Progenitor cell of endocrine pancreas (in vitro differentiated cells): ENCODE results near the gene FBXO45. TPM values are rescaled to one million over a fixed set of nuclear protein-coding genes. Genes with fewer than 3 reads are reported as not detected.

Experiments
- DNase-seq: peaks from one replicate; pipeline ENCODE4 v3.0.0; 2021; ENCODE audit warnings: low spot score; ENCODE audit not compliant: unreplicated experiment
- H3K27ac Mint-ChIP-seq: 2 replicates; pipeline ENCODE4 v1.8.0; 2021; ENCODE audit warnings: mild to moderate bottlenecking, moderate library complexity, mixed read lengths
- H3K27me3 Mint-ChIP-seq: 2 replicates; pipeline ENCODE4 v1.8.0; 2021; ENCODE audit warnings: mixed read lengths
- H3K36me3 Mint-ChIP-seq: 2 replicates; pipeline ENCODE4 v1.8.0; 2022; ENCODE audit warnings: mixed read lengths; ENCODE audit not compliant: insufficient read depth
- H3K4me1 Mint-ChIP-seq: 2 replicates; pipeline ENCODE4 v1.8.0; 2021; ENCODE audit warnings: low read depth, mixed read lengths
- H3K4me3 Mint-ChIP-seq: 2 replicates; pipeline ENCODE4 v1.8.0; 2021; ENCODE audit warnings: low read depth, mild to moderate bottlenecking, moderate library complexity, mixed read lengths
- H3K9me3 Mint-ChIP-seq: 2 replicates; pipeline ENCODE4 v1.8.0; 2021; ENCODE audit warnings: low read depth, mixed read lengths
- CTCF ChIP-seq: fragments of 200-600 bp; sonication (generic); IDR thresholded peaks from one replicate; pipeline ENCODE4 v1.5.0; 2021; ENCODE audit warnings: antibody characterized with exemption, mild to moderate bottlenecking; ENCODE audit not compliant: unreplicated experiment
- total RNA-seq: library from RNA; stranded (reverse); gene quantifications from 2 replicates; pipeline ENCODE4 v1.2.1, GENCODE V29; 2021

The FBXO45 gene
- total RNA-seq, 1 donor from 2014 or later: 13.1 TPM

GRCh38 chr3:196524527-196524926 is 43.9 kb upstream of the FBXO45 start:
- no peak for DNase-seq
- Mint-ChIP-seq H3K27me3 (peaks cover 7% of the 10 kb centered on the region), H3K4me1 (no peaks in the 10 kb centered on the region), H3K27ac (no peak overlapping the region), H3K4me3 (no peak overlapping the region), H3K36me3 (peaks cover 3% of the 10 kb centered on the region), H3K9me3 (peaks cover 28% of the 10 kb centered on the region)
- no peak for TF ChIP-seq CTCF

GRCh38 chr3:196525141-196525540 is 43.3 kb upstream of the FBXO45 start:
- peaks cover 7% of the 10 kb centered on the region for H3K27me3 Mint-ChIP-seq
- no peak overlapping the region for H3K4me3 Mint-ChIP-seq
- H3K9me3 Mint-ChIP-seq: peaks cover 22% of the 10 kb centered on the region
- H3K27ac Mint-ChIP-seq: no peak overlapping the region
- DNase-seq: no peak
- no peak for TF ChIP-seq CTCF
- H3K36me3 Mint-ChIP-seq: peaks cover 3% of the 10 kb centered on the region
- no peaks in the 10 kb centered on the region for H3K4me1 Mint-ChIP-seq

DNA sequence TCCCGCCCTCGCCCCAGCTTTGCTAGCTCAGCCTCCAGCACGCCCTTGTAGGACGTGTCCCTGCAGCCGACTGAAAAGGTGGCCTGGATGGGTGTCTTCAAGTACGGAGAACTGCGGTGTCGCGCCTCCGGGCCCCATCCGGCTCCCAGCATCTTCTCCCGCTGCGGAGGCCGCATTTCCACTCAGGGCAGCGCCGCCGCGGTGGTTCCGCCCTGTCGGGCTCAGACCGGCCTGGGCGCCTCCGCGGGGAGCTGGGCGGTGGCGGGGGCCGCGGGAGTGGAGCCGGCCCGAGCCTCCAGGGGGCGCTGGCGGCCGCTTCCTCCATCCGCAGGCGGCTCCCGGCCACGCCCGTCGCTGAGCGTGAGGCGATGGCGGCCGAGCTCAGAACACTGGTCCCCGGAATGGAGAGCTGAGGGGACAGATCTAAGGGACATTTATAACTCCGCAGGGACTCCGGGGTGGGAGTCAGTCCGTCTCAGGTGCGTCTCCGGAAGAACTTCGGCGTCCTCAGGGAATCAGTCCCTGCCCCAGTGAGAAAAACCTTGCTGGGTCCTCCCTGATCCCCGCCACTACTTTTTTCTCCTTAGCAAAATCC is 39.7 kb upstream of the FBXO45 start:
- Mint-ChIP-seq H3K36me3 (peaks cover 3% of the 10 kb centered on the region), H3K27me3 (peaks cover 13% of the 10 kb centered on the region), H3K4me1 (no peaks in the 10 kb centered on the region), H3K4me3 (peak overlapping the region; percentile 58), H3K9me3 (peaks cover 18% of the 10 kb centered on the region), H3K27ac (no peak overlapping the region)
- DNase-seq: peak; percentile 68
- TF ChIP-seq CTCF: peak; percentile 81

DNA sequence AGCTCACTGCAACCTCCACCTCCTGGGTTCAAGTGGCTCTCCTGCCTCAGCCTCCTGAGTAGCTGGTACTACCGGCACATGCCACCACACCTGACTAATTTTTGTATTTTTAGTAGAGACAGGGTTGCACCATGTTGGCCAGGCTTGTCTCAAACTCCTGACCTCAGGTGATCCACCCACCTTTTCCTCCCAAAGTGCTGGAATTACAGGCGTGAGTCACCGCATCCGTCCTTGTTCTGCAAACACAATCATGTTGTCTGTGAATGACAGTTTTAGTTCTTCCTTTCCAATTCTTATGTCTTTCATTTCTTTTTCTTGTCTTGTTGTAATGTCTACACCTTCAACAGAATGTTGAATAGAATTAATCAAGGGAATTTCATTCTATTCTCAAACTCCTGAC is 37.0 kb upstream of the FBXO45 start:
- Mint-ChIP-seq H3K4me1 (no peaks in the 10 kb centered on the region), H3K4me3 (no peak overlapping the region), H3K27ac (no peak overlapping the region), H3K36me3 (peaks cover 3% of the 10 kb centered on the region), H3K9me3 (peaks cover 14% of the 10 kb centered on the region), H3K27me3 (peaks cover 11% of the 10 kb centered on the region)
- TF ChIP-seq CTCF: no peak
- no peak for DNase-seq

GRCh38 chr3:196533260-196533681 is 35.2 kb upstream of the FBXO45 start:
- TF ChIP-seq CTCF: no peak
- H3K36me3 Mint-ChIP-seq: peaks cover 3% of the 10 kb centered on the region
- no peak overlapping the region for H3K27ac Mint-ChIP-seq
- H3K9me3 Mint-ChIP-seq: peaks cover 14% of the 10 kb centered on the region
- peaks cover 7% of the 10 kb centered on the region for H3K27me3 Mint-ChIP-seq
- H3K4me1 Mint-ChIP-seq: no peaks in the 10 kb centered on the region
- H3K4me3 Mint-ChIP-seq: no peak overlapping the region
- no peak for DNase-seq
